ENCODE data around the gene TMEM271. TPM values are rescaled to one million over a fixed set of nuclear protein-coding genes. Genes with fewer than 3 reads are reported as not detected.

Gene TMEM271
- total RNA-seq, 4 donors from 2014 or later = 0.17 to 3.6 (median 2.1) TPM

GRCh38 chr4:578451-579443 lies 2.7 kb upstream of the TMEM271 start:
- intact Hi-C loops (cut with DNase I; ENCODE audit: low total_unique reads) = no loop called here
- TF ChIP-seq, protein P1, sequence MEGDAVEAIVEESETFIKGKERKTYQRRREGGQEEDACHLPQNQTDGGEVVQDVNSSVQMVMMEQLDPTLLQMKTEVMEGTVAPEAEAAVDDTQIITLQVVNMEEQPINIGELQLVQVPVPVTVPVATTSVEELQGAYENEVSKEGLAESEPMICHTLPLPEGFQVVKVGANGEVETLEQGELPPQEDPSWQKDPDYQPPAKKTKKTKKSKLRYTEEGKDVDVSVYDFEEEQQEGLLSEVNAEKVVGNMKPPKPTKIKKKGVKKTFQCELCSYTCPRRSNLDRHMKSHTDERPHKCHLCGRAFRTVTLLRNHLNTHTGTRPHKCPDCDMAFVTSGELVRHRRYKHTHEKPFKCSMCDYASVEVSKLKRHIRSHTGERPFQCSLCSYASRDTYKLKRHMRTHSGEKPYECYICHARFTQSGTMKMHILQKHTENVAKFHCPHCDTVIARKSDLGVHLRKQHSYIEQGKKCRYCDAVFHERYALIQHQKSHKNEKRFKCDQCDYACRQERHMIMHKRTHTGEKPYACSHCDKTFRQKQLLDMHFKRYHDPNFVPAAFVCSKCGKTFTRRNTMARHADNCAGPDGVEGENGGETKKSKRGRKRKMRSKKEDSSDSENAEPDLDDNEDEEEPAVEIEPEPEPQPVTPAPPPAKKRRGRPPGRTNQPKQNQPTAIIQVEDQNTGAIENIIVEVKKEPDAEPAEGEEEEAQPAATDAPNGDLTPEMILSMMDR (IDR thresholded peaks at IDR 0.05) = no peak
- no peak for TF ChIP-seq POLR2A (IDR thresholded peaks at IDR 0.05)
- 45 to 61% methylated on average over 28 to 32 of the region's 32 CpGs for WGBS, 2 donors
- no peak overlapping the region for H3K4me3 ChIP-seq (ENCODE audit: low read depth, poor library complexity, severe bottlenecking)
- DNase-seq (ENCODE audit: low spot score in 2 of 2) = peak in 1 of 2 donors; percentile 68

DNA sequence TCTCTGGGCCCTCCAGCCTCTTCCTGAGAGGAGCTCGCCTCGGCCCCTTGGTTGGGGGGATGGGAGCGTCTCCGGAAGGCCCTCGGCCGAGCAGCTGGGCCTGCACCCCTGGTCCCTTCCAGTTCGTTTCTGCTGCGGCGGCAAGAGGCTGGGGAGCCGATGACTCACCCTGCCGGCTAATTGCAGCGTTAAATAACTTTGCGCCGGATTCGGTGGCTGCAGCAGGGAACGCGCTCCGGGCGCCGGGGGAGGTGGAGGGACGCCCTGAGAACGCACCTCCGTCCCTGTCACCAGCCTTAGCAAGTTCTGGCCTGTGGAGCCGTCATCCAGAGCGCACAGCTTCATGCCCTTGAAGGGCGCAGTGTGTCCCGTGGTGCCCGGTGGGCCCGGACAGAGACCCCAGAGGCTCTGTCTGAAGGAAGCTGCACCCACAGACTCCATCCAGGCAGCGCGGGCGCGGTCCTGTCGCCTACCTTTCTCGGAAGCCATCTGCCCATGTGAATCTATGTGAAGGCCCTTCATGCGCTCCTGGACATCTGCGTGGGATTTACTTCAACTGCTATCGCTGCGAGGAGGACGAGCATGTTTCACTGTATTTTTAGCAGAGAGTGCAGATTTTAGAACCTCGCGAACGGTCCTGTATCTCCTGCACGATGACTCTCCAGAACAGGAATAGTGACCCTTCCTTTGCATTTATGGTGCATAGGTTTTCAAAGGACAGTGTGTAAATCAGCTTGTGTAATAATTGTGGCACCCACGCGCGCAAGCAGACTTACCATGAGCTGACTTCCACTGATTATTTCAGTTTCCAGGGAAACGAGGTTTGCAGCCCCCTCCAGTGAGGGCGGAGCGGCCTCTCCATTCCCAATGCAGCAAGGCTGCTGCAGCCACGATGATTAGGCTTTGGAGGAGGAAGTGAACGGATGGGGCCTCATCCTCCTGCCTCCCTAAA lies 1.7 kb upstream of the TMEM271 start:
- no peak overlapping the region for H3K4me3 ChIP-seq (ENCODE audit: low read depth, poor library complexity, severe bottlenecking)
- intact Hi-C loops (cut with DNase I; ENCODE audit: low total_unique reads) = no loop called here
- peak in 1 of 2 donors; percentile 80 for DNase-seq (ENCODE audit: low spot score in 2 of 2)
- TF ChIP-seq, protein P1 (IDR thresholded peaks at IDR 0.05) = no peak
- TF ChIP-seq POLR2A (IDR thresholded peaks at IDR 0.05) = no peak
- 14 to 19% methylated on average over 20 to 42 of the region's 52 CpGs for WGBS, 2 donors

GRCh38 chr4:576991-577498 lies 950 bp upstream of the TMEM271 start:
- intact Hi-C loops (cut with DNase I; ENCODE audit: low total_unique reads) = no loop called here
- DNase-seq (ENCODE audit: low spot score in 2 of 2) = no peak
- TF ChIP-seq, protein P1 (IDR thresholded peaks at IDR 0.05) = no peak
- no peak for TF ChIP-seq POLR2A (IDR thresholded peaks at IDR 0.05)
- WGBS, 2 donors = 1 to 3% methylated on average over 37 of the region's 37 CpGs
- no peak overlapping the region for H3K4me3 ChIP-seq (ENCODE audit: low read depth, poor library complexity, severe bottlenecking)

GRCh38 chr4:575281-576141 lies 584 bp downstream of the TMEM271 start:
- intact Hi-C loops (cut with DNase I; ENCODE audit: low total_unique reads) = no loop called here
- WGBS, 2 donors = 0 to 2% methylated on average over 1 to 20 of the region's 127 CpGs

More at GRCh38 chr4:575281-576141, 584 bp downstream of the TMEM271 start:
- no peak overlapping the region for H3K4me3 ChIP-seq (ENCODE audit: low read depth, poor library complexity, severe bottlenecking)
- TF ChIP-seq, protein P1 (IDR thresholded peaks at IDR 0.05) = no peak
- no peak for TF ChIP-seq POLR2A (IDR thresholded peaks at IDR 0.05)
- DNase-seq (ENCODE audit: low spot score in 2 of 2) = peak in 1 of 2 donors; percentile 79
